WERI-Rb-1 (cell line): ENCODE measurements around the gene TOM1L2.

ENCODE experiments used
- DNase-seq: peaks from one replicate; pipeline ENCODE4 v3.0.0-alpha.2; 2020
- H3K27ac ChIP-seq: fragments of 250-450 bp; sonication (Bioruptor Pico); 2 replicates; pipeline ENCODE4 v1.5.1; 2020; ENCODE audit warnings: mild to moderate bottlenecking, moderate library complexity
- H3K27me3 ChIP-seq: fragments of 250-450 bp; sonication (Bioruptor Pico); 2 replicates; pipeline ENCODE4 v1.5.1; 2021; ENCODE audit warnings: mild to moderate bottlenecking, low read depth, moderate library complexity; ENCODE audit not compliant: insufficient read depth, severe bottlenecking
- H3K36me3 ChIP-seq: fragments of 250-450 bp; sonication (Bioruptor Pico); 2 replicates; pipeline ENCODE4 v1.5.1; 2020; ENCODE audit warnings: mild to moderate bottlenecking, moderate library complexity
- H3K4me3 ChIP-seq: 2 replicates; pipeline ENCODE4 v1.5.1; 2011; ENCODE audit warnings: low read depth, mild to moderate bottlenecking, control low read depth, low read length
- H3K9me3 ChIP-seq: fragments of 250-450 bp; sonication (Bioruptor Pico); 2 replicates; pipeline ENCODE4 v1.5.1; 2021; ENCODE audit warnings: mild to moderate bottlenecking, moderate library complexity; ENCODE audit not compliant: severe bottlenecking
- CTCF ChIP-seq: IDR thresholded peaks from 2 replicates; pipeline ENCODE4 v1.5.1; 2011; ENCODE audit warnings: low read depth, mild to moderate bottlenecking, control low read depth, inconsistent platforms, low read length

The TOM1L2 gene

GRCh38 chr17:17966399-17966798 lies 5.8 kb downstream of the TOM1L2 start:
- H3K4me3 ChIP-seq: no peak overlapping the region
- no peaks in the 10 kb centered on the region for H3K9me3 ChIP-seq
- no peak for TF ChIP-seq CTCF
- no peak for DNase-seq
- H3K36me3 ChIP-seq: no peaks in the 10 kb centered on the region
- H3K27ac ChIP-seq: no peak overlapping the region
- no peaks in the 10 kb centered on the region for H3K27me3 ChIP-seq

GRCh38 chr17:17965152-17965721 lies 7.0 kb downstream of the TOM1L2 start:
- H3K4me3 ChIP-seq: no peak overlapping the region

GRCh38 chr17:17964710-17965109 lies 7.5 kb downstream of the TOM1L2 start:
- Histone ChIP-seq H3K9me3 (no peaks in the 10 kb centered on the region), H3K27me3 (no peaks in the 10 kb centered on the region), H3K27ac (no peak overlapping the region), H3K36me3 (no peaks in the 10 kb centered on the region), H3K4me3 (no peak overlapping the region)
- no peak for TF ChIP-seq CTCF
- no peak for DNase-seq

More at GRCh38 chr17:17965152-17965721, 7.0 kb downstream of the TOM1L2 start:
- DNase-seq: no peak
- no peaks in the 10 kb centered on the region for H3K36me3 ChIP-seq
- no peaks in the 10 kb centered on the region for H3K9me3 ChIP-seq
- no peak for TF ChIP-seq CTCF
- H3K27ac ChIP-seq: no peak overlapping the region
- no peaks in the 10 kb centered on the region for H3K27me3 ChIP-seq

GRCh38 chr17:17963694-17964436 lies 8.3 kb downstream of the TOM1L2 start:
- H3K27ac ChIP-seq: no peak overlapping the region
- H3K27me3 ChIP-seq: no peaks in the 10 kb centered on the region
- no peaks in the 10 kb centered on the region for H3K9me3 ChIP-seq
- H3K36me3 ChIP-seq: no peaks in the 10 kb centered on the region
- no peak for TF ChIP-seq CTCF
- no peak for DNase-seq
- no peak overlapping the region for H3K4me3 ChIP-seq

GRCh38 chr17:17963066-17963465 lies 9.1 kb downstream of the TOM1L2 start:
- H3K9me3 ChIP-seq: no peaks in the 10 kb centered on the region
- H3K4me3 ChIP-seq: no peak overlapping the region
- H3K27me3 ChIP-seq: no peaks in the 10 kb centered on the region
- no peak for DNase-seq
- H3K36me3 ChIP-seq: no peaks in the 10 kb centered on the region
- no peak overlapping the region for H3K27ac ChIP-seq
- TF ChIP-seq CTCF: no peak

- TF ChIP-seq CTCF: no peak
- DNase-seq: no peak
- Histone ChIP-seq H3K36me3 (peaks cover 2% of the 10 kb centered on the region; the same call in 1 of the 2 replicates), H3K4me3 (no peak overlapping the region), H3K27me3 (no peaks in the 10 kb centered on the region), H3K9me3 (peaks cover 3% of the 10 kb centered on the region), H3K27ac (no peak overlapping the region)
Observed at GRCh38 chr17:17960500-17961030, 11.6 kb downstream of the TOM1L2 start.
